Osteocyte (in vitro differentiated cells): ENCODE measurements around the gene SLC1A5. TPM values are rescaled to one million over a fixed set of nuclear protein-coding genes. Genes with fewer than 3 reads are reported as not detected.
A peak's percentile ranks its signal among the peaks of the same experiment; 100 is the strongest.
"Not testable (repeated sequence)": the region's sequence is repeated elsewhere in the genome, so short reads cannot be mapped to it uniquely, and the experiment has no call there.

Experiments
- DNase-seq: peaks from one replicate; pipeline ENCODE4 v3.0.0; 2021; ENCODE audit warnings: mixed read lengths; ENCODE audit not compliant: unreplicated experiment; ENCODE audit errors: extremely low spot score
- H3K27ac Mint-ChIP-seq: one replicate; pipeline ENCODE4 v1.8.0; 2021; ENCODE audit warnings: mild to moderate bottlenecking, mixed read lengths; ENCODE audit not compliant: unreplicated experiment
- H3K27me3 Mint-ChIP-seq: one replicate; pipeline ENCODE4 v1.8.0; 2021; ENCODE audit warnings: mixed read lengths; ENCODE audit not compliant: unreplicated experiment
- H3K36me3 Mint-ChIP-seq: one replicate; pipeline ENCODE4 v1.8.0; 2021; ENCODE audit warnings: mixed read lengths; ENCODE audit not compliant: unreplicated experiment
- H3K4me1 Mint-ChIP-seq: one replicate; pipeline ENCODE4 v1.8.0; 2021; ENCODE audit warnings: mixed read lengths; ENCODE audit not compliant: unreplicated experiment
- H3K4me3 Mint-ChIP-seq: one replicate; pipeline ENCODE4 v1.8.0; 2021; ENCODE audit warnings: mild to moderate bottlenecking, moderate library complexity, mixed read lengths; ENCODE audit not compliant: unreplicated experiment
- H3K9me3 Mint-ChIP-seq: one replicate; pipeline ENCODE4 v1.8.0; 2021; ENCODE audit warnings: mixed read lengths; ENCODE audit not compliant: unreplicated experiment
- total RNA-seq: library from RNA; stranded (reverse); gene quantifications from 2 replicates; pipeline ENCODE4 v1.2.1, GENCODE V29; 2021
- TF ChIP-seq, protein P1 (sequence below): fragments of 200-600 bp; sonication (generic); IDR thresholded peaks from 2 replicates; pipeline ENCODE4 v1.5.0; 2021; ENCODE audit warnings: antibody characterized with exemption, mild to moderate bottlenecking, moderate library complexity

SLC1A5 gene
- total RNA-seq, 1 donor from 2014 or later, result 313 TPM

DNA sequence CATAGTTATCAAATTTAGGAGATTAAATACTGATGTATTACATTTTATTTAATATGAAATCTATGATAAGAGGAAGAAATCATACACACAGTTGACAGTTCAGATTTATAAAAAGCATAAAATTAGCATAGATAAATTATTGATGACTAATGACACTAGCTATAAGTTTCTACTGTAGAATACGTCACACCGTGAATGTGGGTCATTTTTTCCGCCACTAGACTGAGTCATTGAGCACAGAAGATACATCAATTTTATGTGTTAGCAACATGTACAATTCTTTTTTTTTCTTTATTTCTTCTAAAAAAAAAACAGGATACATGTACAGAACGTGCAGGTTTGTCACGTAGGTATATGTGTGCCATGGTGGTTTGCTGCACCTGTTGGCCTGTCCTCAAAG is 40.1 kb upstream of the SLC1A5 start:
- H3K9me3 Mint-ChIP-seq, result peaks cover 5% of the 10 kb centered on the region
- H3K4me1 Mint-ChIP-seq, result peaks cover 25% of the 10 kb centered on the region
- TF ChIP-seq, protein P1, sequence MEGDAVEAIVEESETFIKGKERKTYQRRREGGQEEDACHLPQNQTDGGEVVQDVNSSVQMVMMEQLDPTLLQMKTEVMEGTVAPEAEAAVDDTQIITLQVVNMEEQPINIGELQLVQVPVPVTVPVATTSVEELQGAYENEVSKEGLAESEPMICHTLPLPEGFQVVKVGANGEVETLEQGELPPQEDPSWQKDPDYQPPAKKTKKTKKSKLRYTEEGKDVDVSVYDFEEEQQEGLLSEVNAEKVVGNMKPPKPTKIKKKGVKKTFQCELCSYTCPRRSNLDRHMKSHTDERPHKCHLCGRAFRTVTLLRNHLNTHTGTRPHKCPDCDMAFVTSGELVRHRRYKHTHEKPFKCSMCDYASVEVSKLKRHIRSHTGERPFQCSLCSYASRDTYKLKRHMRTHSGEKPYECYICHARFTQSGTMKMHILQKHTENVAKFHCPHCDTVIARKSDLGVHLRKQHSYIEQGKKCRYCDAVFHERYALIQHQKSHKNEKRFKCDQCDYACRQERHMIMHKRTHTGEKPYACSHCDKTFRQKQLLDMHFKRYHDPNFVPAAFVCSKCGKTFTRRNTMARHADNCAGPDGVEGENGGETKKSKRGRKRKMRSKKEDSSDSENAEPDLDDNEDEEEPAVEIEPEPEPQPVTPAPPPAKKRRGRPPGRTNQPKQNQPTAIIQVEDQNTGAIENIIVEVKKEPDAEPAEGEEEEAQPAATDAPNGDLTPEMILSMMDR, result no peak
- H3K36me3 Mint-ChIP-seq, result no peaks in the 10 kb centered on the region
- peak overlapping the region; percentile 82 for H3K27ac Mint-ChIP-seq
- no peak for DNase-seq
- no peak overlapping the region for H3K4me3 Mint-ChIP-seq
- H3K27me3 Mint-ChIP-seq, result no peaks in the 10 kb centered on the region

DNA sequence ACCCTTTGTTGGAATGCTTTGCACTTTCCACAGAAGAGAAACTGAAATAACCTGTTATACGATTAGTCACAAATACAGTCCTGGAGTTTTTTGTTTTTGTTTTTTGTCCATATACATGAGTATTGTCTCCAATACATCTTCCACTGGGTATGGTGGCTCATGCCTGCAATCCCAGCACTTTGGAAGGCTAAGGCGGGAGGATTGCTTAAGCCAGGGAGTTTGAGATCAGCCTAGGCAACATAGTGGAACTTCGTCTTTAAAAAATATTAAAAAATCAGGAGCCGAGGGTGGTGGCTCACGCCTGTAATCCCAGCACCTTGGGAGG is 37.3 kb upstream of the SLC1A5 start:
- no peak for DNase-seq
- Mint-ChIP-seq H3K4me3 (no peak overlapping the region), H3K27me3 (no peaks in the 10 kb centered on the region), H3K4me1 (peaks cover 23% of the 10 kb centered on the region), H3K27ac (no peak overlapping the region), H3K36me3 (no peaks in the 10 kb centered on the region), H3K9me3 (no peaks in the 10 kb centered on the region)
- TF ChIP-seq, protein P1, result no peak

DNA sequence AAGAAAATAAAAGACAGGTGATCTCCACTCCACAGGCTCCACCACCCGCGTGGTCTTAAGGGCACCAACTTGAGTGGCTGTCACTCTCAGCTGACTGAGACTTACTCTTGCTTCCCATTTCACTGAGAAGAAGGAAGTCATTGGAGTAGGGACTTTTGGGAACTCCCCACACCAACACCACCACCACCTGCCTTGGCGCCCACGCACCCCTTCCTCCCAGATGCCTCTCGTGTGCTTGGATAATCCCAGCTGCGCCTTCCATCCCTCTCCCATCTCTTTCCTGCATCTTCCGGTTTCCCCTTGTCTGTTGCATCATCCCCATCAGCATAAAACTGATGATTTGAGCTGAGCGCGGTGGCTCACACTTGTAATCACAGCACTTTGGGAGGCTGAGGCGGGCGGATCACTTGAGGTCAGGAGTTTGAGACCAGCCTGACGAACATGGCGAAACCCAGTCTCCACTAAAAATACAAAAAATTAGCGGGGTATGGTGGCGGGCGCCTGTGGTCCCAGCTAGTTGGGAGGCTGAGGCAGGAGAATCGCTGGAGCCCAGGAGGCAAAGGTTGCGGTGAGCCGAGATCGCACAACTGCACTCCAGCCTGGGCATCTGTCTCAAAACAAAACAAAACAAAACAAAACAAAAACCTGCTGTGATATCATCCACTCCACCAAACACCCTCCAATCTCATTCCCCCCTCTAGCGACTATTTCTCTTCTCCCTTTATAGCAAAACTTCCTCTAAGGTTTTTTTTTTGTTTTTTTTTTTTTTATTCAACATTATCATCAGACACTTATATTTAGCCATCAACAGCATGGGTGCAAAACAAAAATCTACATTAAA is 36.7 kb upstream of the SLC1A5 start:
- TF ChIP-seq, protein P1, result no peak
- no peaks in the 10 kb centered on the region for H3K36me3 Mint-ChIP-seq
- H3K4me1 Mint-ChIP-seq, result peaks cover 27% of the 10 kb centered on the region
- H3K9me3 Mint-ChIP-seq, result no peaks in the 10 kb centered on the region
- H3K27me3 Mint-ChIP-seq, result no peaks in the 10 kb centered on the region
- no peak overlapping the region for H3K27ac Mint-ChIP-seq
- H3K4me3 Mint-ChIP-seq, result no peak overlapping the region
- no peak for DNase-seq

DNA sequence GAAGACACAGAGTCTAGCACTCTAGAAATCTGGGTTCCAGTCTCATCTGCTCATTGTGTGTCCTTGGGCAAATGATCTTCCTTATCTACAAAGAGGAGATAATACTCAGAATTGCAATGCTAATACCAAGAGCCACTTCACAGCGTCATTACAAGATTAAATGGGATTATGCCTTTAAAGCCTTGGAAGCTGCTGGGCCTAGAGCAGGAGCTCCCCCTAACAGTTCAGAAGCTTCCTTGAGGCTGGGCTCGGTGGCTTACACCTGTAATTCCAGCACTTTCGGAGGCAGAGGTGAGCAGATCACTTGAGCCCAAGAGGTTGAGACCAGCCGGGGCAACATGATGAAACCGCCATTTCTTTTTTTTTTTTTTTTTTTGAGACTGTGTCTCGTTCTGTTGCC is 34.7 kb upstream of the SLC1A5 start:
- peaks cover 19% of the 10 kb centered on the region for H3K4me1 Mint-ChIP-seq
- DNase-seq, result no peak
- TF ChIP-seq, protein P1, result no peak
- H3K27me3 Mint-ChIP-seq, result no peaks in the 10 kb centered on the region
- H3K27ac Mint-ChIP-seq, result no peak overlapping the region
- no peaks in the 10 kb centered on the region for H3K36me3 Mint-ChIP-seq
- no peak overlapping the region for H3K4me3 Mint-ChIP-seq
- H3K9me3 Mint-ChIP-seq, result no peaks in the 10 kb centered on the region

DNA sequence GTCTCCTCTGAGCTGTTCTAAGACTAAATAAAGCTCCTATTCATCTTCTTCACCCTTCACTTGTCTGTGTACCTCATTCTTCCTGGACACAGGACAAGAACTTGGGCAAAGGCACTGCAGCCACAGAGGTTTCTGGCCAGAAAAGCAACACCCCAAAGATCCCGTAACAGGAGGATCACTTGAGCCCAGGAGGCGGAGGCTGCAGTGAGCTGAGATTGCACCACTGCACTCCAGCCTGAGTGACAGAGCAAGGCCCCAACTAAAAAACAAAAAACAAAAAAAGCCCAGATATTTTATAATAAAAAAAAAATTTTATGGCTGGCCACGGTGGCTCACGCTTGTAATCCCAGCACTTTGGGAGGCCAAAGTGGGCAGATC is 34.0 kb upstream of the SLC1A5 start:
- H3K4me1 Mint-ChIP-seq, result peaks cover 19% of the 10 kb centered on the region
- not testable (repeated sequence) for DNase-seq, H3K27ac Mint-ChIP-seq, H3K36me3 Mint-ChIP-seq, H3K4me3 Mint-ChIP-seq, H3K9me3 Mint-ChIP-seq, H3K27me3 Mint-ChIP-seq
